ENCODE data around the gene MZB1.
"Not testable (repeated sequence)": the region's sequence is repeated elsewhere in the genome, so short reads cannot be mapped to it uniquely, and the experiment has no call there.

MZB1 gene

GRCh38 chr5:139392678-139393496 lies 3.2 kb upstream of the MZB1 start:
- DNase-seq (ENCODE audit: low read depth in 2 of 2, low spot score in 1 of 2) = peak; percentile 37 to 59

DNA sequence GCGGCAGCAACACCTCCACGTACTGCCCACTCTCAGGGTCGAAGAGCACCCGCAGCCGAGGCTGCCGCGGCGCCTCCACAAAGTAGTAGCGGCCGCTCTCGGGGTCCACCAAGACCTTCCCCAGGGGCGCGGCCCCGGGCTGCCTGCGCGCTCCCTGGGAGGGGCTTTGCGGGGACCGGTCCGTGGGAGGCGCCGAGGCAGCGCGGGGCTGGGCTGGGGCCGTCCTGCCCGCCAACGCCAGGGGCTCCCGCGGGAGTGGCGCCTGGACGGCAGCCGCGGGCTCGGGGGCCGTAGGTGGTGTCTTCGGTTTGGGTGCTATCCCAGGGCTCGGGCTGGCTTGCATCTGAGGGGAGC lies 2.6 kb upstream of the MZB1 start:
- DNase-seq (ENCODE audit: low read depth in 2 of 2, low spot score in 1 of 2) = no peak

GRCh38 chr5:139391570-139392323 lies 2.0 kb upstream of the MZB1 start:
- no peak for DNase-seq (ENCODE audit: low read depth in 2 of 2, low spot score in 1 of 2)

DNA sequence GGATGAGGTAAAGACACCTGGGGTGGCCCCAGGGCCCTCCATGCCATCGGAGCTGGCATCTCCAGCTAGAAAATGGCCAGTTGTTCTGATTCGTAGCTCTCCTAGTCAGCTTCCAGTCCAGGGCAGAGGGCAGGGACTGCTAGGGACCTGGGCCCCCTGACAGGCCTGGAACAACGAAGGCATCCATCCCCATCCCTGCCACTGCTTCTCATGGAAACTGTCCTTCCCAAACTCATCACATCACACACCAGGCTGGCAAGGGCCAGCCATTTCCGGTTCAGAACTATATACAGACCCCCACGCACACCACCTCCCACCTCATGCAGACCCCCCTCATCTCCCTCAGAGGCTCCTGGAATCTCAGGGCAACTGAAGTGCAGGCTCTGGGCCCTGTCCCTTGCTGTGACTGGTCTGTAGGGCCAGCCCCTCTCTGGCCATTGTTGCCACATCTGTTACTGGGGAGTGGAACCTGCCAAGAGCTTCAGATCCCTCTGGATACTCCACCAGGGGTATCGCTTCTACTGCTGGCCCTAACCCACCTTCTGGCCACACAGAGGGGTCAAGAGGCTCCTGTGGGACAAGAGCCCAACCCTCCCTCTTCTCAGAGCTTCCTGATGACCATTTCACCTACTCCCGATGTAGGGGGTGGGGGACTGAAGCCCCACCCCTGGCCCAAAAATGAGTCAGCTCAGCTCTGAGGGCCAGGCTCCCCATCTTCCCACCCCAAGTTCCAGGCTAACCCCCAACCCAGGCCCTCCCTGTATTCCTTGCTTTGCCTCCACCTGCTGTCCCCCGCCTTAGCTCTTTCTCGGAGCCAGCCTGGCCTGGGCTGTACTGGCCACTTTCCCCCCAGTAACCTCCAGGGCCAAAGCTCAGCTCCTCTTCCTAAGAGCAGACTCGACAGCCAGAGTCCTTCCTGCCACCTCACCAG lies 1.2 kb upstream of the MZB1 start:
- no peak for DNase-seq (ENCODE audit: low read depth in 2 of 2, low spot score in 1 of 2)

GRCh38 chr5:139388198-139388821 lies 1.4 kb downstream of the MZB1 start:
- no peak for DNase-seq (ENCODE audit: low read depth in 2 of 2, low spot score in 1 of 2)

- DNase-seq (ENCODE audit: low read depth in 2 of 2, low spot score in 1 of 2) = no peak
Measured at GRCh38 chr5:139387611-139388197, 2.0 kb downstream of the MZB1 start.

DNA sequence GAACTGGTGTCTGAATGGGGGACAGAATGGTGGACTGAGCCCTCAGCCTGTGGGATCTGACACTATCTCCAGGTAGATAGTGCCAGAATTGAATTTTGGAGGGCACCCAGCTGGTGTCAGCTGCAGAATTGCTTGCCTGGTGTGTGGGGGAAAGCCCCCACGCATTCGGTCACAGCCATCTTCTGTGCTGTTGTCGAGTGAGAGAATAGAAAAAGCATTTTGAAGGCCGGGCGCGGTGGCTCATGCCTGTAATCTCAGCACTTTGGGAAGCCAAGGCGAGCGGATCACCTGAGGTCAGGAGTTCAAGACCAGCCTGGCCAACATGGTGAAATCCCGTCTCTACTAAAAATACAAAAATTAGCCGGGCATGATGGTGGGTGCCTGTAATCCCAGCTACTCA lies 2.8 kb downstream of the MZB1 start:
- DNase-seq (ENCODE audit: low read depth in 2 of 2, low spot score in 1 of 2) = not testable (repeated sequence)

- no peak for DNase-seq (ENCODE audit: low read depth in 2 of 2, low spot score in 1 of 2)
Measured at GRCh38 chr5:139386050-139386438, 3.7 kb downstream of the MZB1 start.

DNA sequence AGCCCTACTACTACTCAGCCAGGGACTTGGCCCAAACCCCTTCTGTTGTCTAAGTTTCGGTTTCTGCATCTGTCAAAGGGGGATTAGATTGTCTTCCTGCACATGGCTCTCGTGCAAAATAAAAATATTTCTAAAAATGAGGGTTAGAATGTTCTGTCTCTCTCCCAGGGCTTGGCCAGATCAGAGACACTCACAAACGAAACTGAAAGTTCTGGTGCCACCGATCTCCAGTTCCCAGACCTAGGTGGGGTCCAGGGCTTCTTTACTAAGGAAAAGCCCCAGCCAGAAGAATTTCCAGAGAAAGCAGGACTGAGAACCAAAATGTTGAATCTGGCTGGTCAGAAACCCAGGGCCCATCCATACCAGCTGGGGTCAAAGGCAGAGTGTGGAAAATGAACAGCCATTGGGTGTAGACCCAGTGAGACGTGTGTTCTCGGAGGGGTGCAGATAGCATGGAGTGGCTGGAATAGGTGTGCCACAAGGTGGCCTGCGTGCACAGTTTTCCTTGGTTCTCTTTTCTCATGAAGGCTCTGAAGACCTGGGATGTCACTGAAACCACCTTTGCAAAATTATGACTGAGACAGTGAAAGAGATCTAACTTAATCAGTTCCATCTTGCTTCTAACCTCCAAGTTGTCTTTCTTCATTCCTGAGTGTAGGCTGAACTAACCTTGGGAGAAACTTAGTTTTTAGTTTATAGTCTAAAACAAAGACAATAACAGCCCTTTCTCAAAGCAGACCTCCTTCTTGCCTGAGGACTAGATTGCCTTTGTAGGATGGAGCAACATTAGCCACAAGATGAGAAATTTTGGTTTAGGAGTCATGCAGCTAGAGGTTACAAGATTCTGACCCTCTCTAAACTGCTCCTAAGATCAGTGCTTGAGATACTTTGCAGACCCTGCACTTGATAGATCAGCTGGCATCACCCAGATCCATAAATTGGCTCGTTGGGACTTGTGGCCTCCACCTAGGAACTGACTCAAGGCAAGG lies 4.4 kb downstream of the MZB1 start:
- DNase-seq (ENCODE audit: low read depth in 2 of 2, low spot score in 1 of 2) = no peak

DNA sequence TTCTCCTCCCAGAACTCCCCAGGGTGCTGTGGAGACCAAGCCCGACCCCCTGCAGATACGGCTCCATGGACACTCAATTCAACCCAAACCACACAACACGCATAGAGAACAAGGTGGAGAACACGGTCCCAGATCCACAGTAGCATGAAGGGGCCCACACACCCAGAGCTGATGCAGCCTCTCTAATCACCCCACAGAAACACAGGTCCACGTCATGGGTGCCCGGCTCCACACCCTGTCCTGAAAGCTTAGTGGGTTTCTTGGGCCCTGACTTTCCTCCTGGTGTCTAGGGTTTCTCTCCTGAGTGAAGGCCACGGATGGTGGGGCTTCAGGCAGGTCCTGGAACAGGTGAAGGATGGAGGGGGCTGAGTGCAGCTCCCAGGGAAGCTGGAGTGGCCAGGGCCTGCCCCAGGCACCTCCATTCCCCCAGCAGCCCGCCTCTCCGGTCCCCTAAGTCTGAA lies 5.1 kb downstream of the MZB1 start:
- no peak for DNase-seq (ENCODE audit: low read depth in 2 of 2, low spot score in 1 of 2)

GRCh38 chr5:139383993-139384590 lies 5.6 kb downstream of the MZB1 start:
- DNase-seq (ENCODE audit: low read depth in 2 of 2, low spot score in 1 of 2) = no peak

- no peak for DNase-seq (ENCODE audit: low read depth in 2 of 2, low spot score in 1 of 2)
Measured at GRCh38 chr5:139383275-139383992, 6.3 kb downstream of the MZB1 start, which contains the start of gene SLC23A1. Gene SLC23A1, minus strand, starts transcription at chr5:139383297. Its CDS starts 44 bp downstream, at chr5:139383253.

- DNase-seq (ENCODE audit: low read depth in 2 of 2, low spot score in 1 of 2) = no peak
Measured at GRCh38 chr5:139382807-139383206, 6.9 kb downstream of the MZB1 start.

GRCh38 chr5:139381837-139382761 lies 7.6 kb downstream of the MZB1 start:
- no peak for DNase-seq (ENCODE audit: low read depth in 2 of 2, low spot score in 1 of 2)

GRCh38 chr5:139379626-139380449 lies 9.9 kb downstream of the MZB1 start:
- no peak for DNase-seq (ENCODE audit: low read depth in 2 of 2, low spot score in 1 of 2)

DNA sequence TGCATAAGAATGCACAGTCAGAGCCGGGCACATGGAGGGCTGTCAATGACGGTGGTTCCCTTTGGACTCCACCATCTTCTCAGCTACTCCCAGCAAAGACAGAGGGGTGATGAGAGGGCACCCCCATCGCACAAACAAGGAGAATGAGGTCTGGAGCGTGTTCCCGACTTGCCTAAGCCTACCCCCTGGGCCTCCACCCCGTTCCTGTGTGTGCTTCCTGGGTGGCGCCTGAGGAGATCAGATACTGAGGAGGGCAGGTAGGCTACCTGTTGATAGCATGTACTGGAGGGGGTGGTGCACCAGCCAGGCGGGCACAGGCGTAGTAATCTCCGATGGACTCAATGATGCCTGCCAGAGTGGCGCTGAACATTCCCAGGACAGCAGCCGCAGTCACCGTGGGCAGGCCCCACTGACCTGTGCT lies 10.8 kb downstream of the MZB1 start:
- no peak for DNase-seq (ENCODE audit: low read depth in 2 of 2, low spot score in 1 of 2)

Measured in stimulated activated CD8-positive, alpha-beta memory T cell treated with anti-CD3 and anti-CD28 coated beads, Interleukin-4, amount 100 ng/mL, for 1 hour (primary cell).